ENCODE results near the gene GALNT8. TPM values are rescaled to one million over a fixed set of nuclear protein-coding genes. Genes with fewer than 3 reads are reported as not detected.

The GALNT8 gene
- total and polyA plus RNA-seq, 2 of the 8 experiments (the other 6 are each of a cell fraction or from before 2014, with no cell fraction given): 4.7 to 8.3 TPM

- TF ChIP-seq GTF2F1 (IDR thresholded peaks at IDR 0.05; ENCODE audit: borderline replicate concordance, low read depth, low read length): no peak
Observed at GRCh38 chr12:4771172-4771959, 51.2 kb downstream of the GALNT8 start (continued).

Data from H1 (cell line).